Measurements from ENCODE around the gene CAPN9.
"Not testable (repeated sequence)": the region's sequence is repeated elsewhere in the genome, so short reads cannot be mapped to it uniquely, and the experiment has no call there.

Gene CAPN9

GRCh38 chr1:230717251-230717650 lies 29.9 kb upstream of the CAPN9 start:
- Histone ChIP-seq H3K4me1 (ENCODE audit: low read length) (no peaks in the 10 kb centered on the region), H4K20me1 (ENCODE audit: insufficient read depth, low read length) (no peaks in the 10 kb centered on the region), H3K79me2 (ENCODE audit: low read length) (no peaks in the 10 kb centered on the region), H3K27ac (ENCODE audit: low read length) (no peak overlapping the region), H3K36me3 (replicated peaks; ENCODE audit: low read depth, low read length) (no peaks in the 10 kb centered on the region), H3K27me3 (ENCODE audit: low read depth, low read length) (no peaks in the 10 kb centered on the region), H3K9ac (ENCODE audit: low read length) (no peak overlapping the region), H3K9me3 (ENCODE audit: insufficient read depth, low read length) (no peaks in the 10 kb centered on the region), H3K4me2 (ENCODE audit: low read length) (no peak overlapping the region), H2AFZ (ENCODE audit: low read depth, low read length) (no peak overlapping the region), H3K4me3 (ENCODE audit: low read length) (no peak overlapping the region)
- TF ChIP-seq EZH2phosphoT487 (IDR thresholded peaks at IDR 0.05; ENCODE audit: low read depth) (no peak), CTCF (IDR thresholded peaks at IDR 0.05; ENCODE audit: low read depth, low read length) (no peak)

- H3K9me3 ChIP-seq (ENCODE audit: insufficient read depth, low read length); H3K4me2 ChIP-seq (ENCODE audit: low read length); H3K9ac ChIP-seq (ENCODE audit: low read length); H3K36me3 ChIP-seq (replicated peaks; ENCODE audit: low read depth, low read length); H3K4me1 ChIP-seq (ENCODE audit: low read length); H2AFZ ChIP-seq (ENCODE audit: low read depth, low read length); H3K4me3 ChIP-seq (ENCODE audit: low read length); H3K79me2 ChIP-seq (ENCODE audit: low read length); H4K20me1 ChIP-seq (ENCODE audit: insufficient read depth, low read length); H3K27me3 ChIP-seq (ENCODE audit: low read depth, low read length); H3K27ac ChIP-seq (ENCODE audit: low read length): not testable (repeated sequence)
Observed at GRCh38 chr1:230721849-230722522, 25.2 kb upstream of the CAPN9 start.

- Histone ChIP-seq H3K4me3 (ENCODE audit: low read length) (no peak overlapping the region), H3K4me1 (ENCODE audit: low read length) (no peaks in the 10 kb centered on the region), H3K36me3 (replicated peaks; ENCODE audit: low read depth, low read length) (no peaks in the 10 kb centered on the region), H4K20me1 (ENCODE audit: insufficient read depth, low read length) (no peaks in the 10 kb centered on the region), H3K79me2 (ENCODE audit: low read length) (no peaks in the 10 kb centered on the region), H3K9me3 (ENCODE audit: insufficient read depth, low read length) (no peaks in the 10 kb centered on the region), H3K27ac (ENCODE audit: low read length) (no peak overlapping the region), H3K27me3 (ENCODE audit: low read depth, low read length) (0 out of 2 replicates have a peak, but pooled peaks cover 2% of the 10 kb centered on the region), H3K4me2 (ENCODE audit: low read length) (no peak overlapping the region), H2AFZ (ENCODE audit: low read depth, low read length) (no peak overlapping the region), H3K9ac (ENCODE audit: low read length) (no peak overlapping the region)
- no peak for TF ChIP-seq CTCF (IDR thresholded peaks at IDR 0.05; ENCODE audit: low read depth, low read length)
- TF ChIP-seq EZH2phosphoT487 (IDR thresholded peaks at IDR 0.05; ENCODE audit: low read depth), result no peak
Observed at GRCh38 chr1:230725256-230726012, 21.8 kb upstream of the CAPN9 start.

- no peak overlapping the region for H3K9ac ChIP-seq (ENCODE audit: low read length)
- no peaks in the 10 kb centered on the region for H3K4me1 ChIP-seq (ENCODE audit: low read length)
- H3K36me3 ChIP-seq (replicated peaks; ENCODE audit: low read depth, low read length), result no peaks in the 10 kb centered on the region
- H3K27ac ChIP-seq (ENCODE audit: low read length), result no peak overlapping the region
- H3K79me2 ChIP-seq (ENCODE audit: low read length), result no peaks in the 10 kb centered on the region
- no peak overlapping the region for H2AFZ ChIP-seq (ENCODE audit: low read depth, low read length)
- no peak overlapping the region for H3K4me3 ChIP-seq (ENCODE audit: low read length)
- TF ChIP-seq EZH2phosphoT487 (IDR thresholded peaks at IDR 0.05; ENCODE audit: low read depth) (no peak), CTCF (IDR thresholded peaks at IDR 0.05; ENCODE audit: low read depth, low read length) (no peak)
- H3K27me3 ChIP-seq (ENCODE audit: low read depth, low read length), result peaks cover 2% of the 10 kb centered on the region; the same call in 1 of the 2 replicates
- H3K9me3 ChIP-seq (ENCODE audit: insufficient read depth, low read length), result no peaks in the 10 kb centered on the region
- H4K20me1 ChIP-seq (ENCODE audit: insufficient read depth, low read length), result no peaks in the 10 kb centered on the region
- no peak overlapping the region for H3K4me2 ChIP-seq (ENCODE audit: low read length)
Observed at GRCh38 chr1:230728710-230729392, 18.3 kb upstream of the CAPN9 start.
